Liver (tissue), 9 donors: Measurements from ENCODE around the gene MBD3L2. TPM values are rescaled to one million over a fixed set of nuclear protein-coding genes. Genes with fewer than 3 reads are reported as not detected.
"Not testable (repeated sequence)": the region's sequence is repeated elsewhere in the genome, so short reads cannot be mapped to it uniquely, and the experiment has no call there.

Experiments
- DNase-seq: peaks from one replicate; pipeline ENCODE4 v3.0.0-alpha.2; 2017; ENCODE audit warnings: low spot score
- H3K27ac ChIP-seq, 2 donors: one replicate each; pipeline ENCODE4 v1.7.0; 2013; ENCODE audit warnings: inconsistent platforms in 2 of 2, low read length in 2 of 2, control low read depth in 1 of 2, low read depth in 1 of 2, mild to moderate bottlenecking in 1 of 2
- H3K27me3 ChIP-seq, 4 donors: one replicate each; pipeline versions ENCODE4 v1.6.1 to v1.7.0; 2013; ENCODE audit warnings: low read length in 3 of 4, inconsistent platforms in 1 of 4, mild to moderate bottlenecking in 1 of 4, moderate library complexity in 1 of 4; ENCODE audit not compliant: control insufficient read depth in 4 of 4, insufficient read depth in 4 of 4
- H3K36me3 ChIP-seq, 4 donors: one replicate each; pipeline versions ENCODE4 v1.6.1 to v1.7.0; 2013; ENCODE audit warnings: low read length in 3 of 4, mild to moderate bottlenecking in 3 of 4, low read depth in 1 of 4, moderate library complexity in 1 of 4; ENCODE audit not compliant: control insufficient read depth in 4 of 4, insufficient read depth in 3 of 4
- H3K4me1 ChIP-seq, 4 donors: one replicate each; pipeline versions ENCODE4 v1.6.1 to v1.7.0; 2013; ENCODE audit warnings: low read length in 3 of 4, mild to moderate bottlenecking in 3 of 4, moderate library complexity in 1 of 4; ENCODE audit not compliant: control insufficient read depth in 4 of 4, insufficient read depth in 4 of 4
- H3K4me3 ChIP-seq, 3 donors: one replicate each; pipeline versions ENCODE4 v1.6.1 to v1.7.0; 2013; ENCODE audit warnings: low read length in 3 of 3, control low read depth in 1 of 3, low read depth in 1 of 3, mild to moderate bottlenecking in 1 of 3
- H3K9ac ChIP-seq, 2 donors: one replicate each; pipeline ENCODE4 v1.7.0; 2013; ENCODE audit warnings: low read length in 2 of 2, mild to moderate bottlenecking in 2 of 2, moderate library complexity in 2 of 2, control low read depth in 1 of 2, low read depth in 1 of 2
- H3K9me3 ChIP-seq, 4 donors: one replicate each; pipeline versions ENCODE4 v1.6.1 to v1.7.0; 2013; ENCODE audit warnings: low read length in 3 of 4; ENCODE audit not compliant: control insufficient read depth in 4 of 4
- EGR1 ChIP-seq, 2 donors: IDR thresholded peaks; 2 replicates each; pipeline ENCODE4 v1.6.1; 2016 to 2018; ENCODE audit warnings: antibody characterized with exemption in 2 of 2, low read depth in 2 of 2
- FOXA1 ChIP-seq: IDR thresholded peaks from 2 replicates; pipeline ENCODE4 v1.6.1; 2016; ENCODE audit warnings: antibody characterized with exemption
- FOXA2 ChIP-seq: IDR thresholded peaks from 2 replicates; pipeline ENCODE4 v1.6.1; 2016; ENCODE audit warnings: antibody characterized with exemption
- GABPA ChIP-seq, 2 donors: IDR thresholded peaks in 1 of 2; conservative IDR thresholded peaks in 1 of 2; 2 replicates each; pipeline ENCODE4 v1.6.1; 2016; ENCODE audit warnings: antibody characterized with exemption in 2 of 2, mild to moderate bottlenecking in 1 of 2, moderate library complexity in 1 of 2
- HNF4A ChIP-seq, 2 donors: conservative IDR thresholded peaks; 2 replicates each; pipeline ENCODE4 v1.6.1; 2016; ENCODE audit warnings: antibody characterized with exemption in 2 of 2, mild to moderate bottlenecking in 2 of 2
- HNF4G ChIP-seq: IDR thresholded peaks from 2 replicates; pipeline ENCODE4 v1.6.1; 2016; ENCODE audit warnings: antibody characterized with exemption
- JUND ChIP-seq, 2 donors: IDR thresholded peaks; 2 replicates each; pipeline ENCODE4 v1.6.1; 2016; ENCODE audit warnings: antibody characterized with exemption in 2 of 2
- MAX ChIP-seq: IDR thresholded peaks from 2 replicates; pipeline ENCODE4 v1.6.1; 2016; ENCODE audit warnings: antibody characterized with exemption
- NR2F2 ChIP-seq: IDR thresholded peaks from 2 replicates; pipeline ENCODE4 v1.6.1; 2016; ENCODE audit warnings: antibody characterized with exemption
- RAD21 ChIP-seq, 2 donors: IDR thresholded peaks; 2 replicates each; pipeline ENCODE4 v1.6.1; 2016; ENCODE audit warnings: antibody characterized with exemption in 2 of 2, mild to moderate bottlenecking in 2 of 2
- RXRA ChIP-seq, 2 donors: IDR thresholded peaks; 2 replicates each; pipeline ENCODE4 v1.6.1; 2017 to 2018; ENCODE audit warnings: antibody characterized with exemption in 2 of 2, mild to moderate bottlenecking in 1 of 2
- SP1 ChIP-seq: IDR thresholded peaks from 2 replicates; pipeline ENCODE4 v1.6.1; 2018; ENCODE audit warnings: antibody characterized with exemption, mild to moderate bottlenecking
- TAF1 ChIP-seq: conservative IDR thresholded peaks from 2 replicates; pipeline ENCODE4 v1.6.1; 2016; ENCODE audit warnings: antibody characterized with exemption, mild to moderate bottlenecking
- YY1 ChIP-seq: IDR thresholded peaks from 2 replicates; pipeline ENCODE4 v1.6.1; 2016; ENCODE audit warnings: antibody characterized with exemption, mild to moderate bottlenecking
- WGBS: extraction: QIAGEN DNeasy Blood & Tissue Kit; methylation state at CpG from one replicate; pipeline ENCODE4 v1.1.7; 2013; 5-methylcytosine and 5-hydroxymethylcytosine counted together
- polyA plus RNA-seq, 2 donors: library from polyadenylated mRNA; stranded (reverse) in 1 of 2; unstranded in 1 of 2; fragments of 200-250 nt in 1 of 2; fragments of >200 nt in 1 of 2; fragmentation: Nextera tagmentation in 1 of 2; extraction: Ambion mirVana in 1 of 2; gene quantifications; one replicate each; pipeline versions ENCODE4 v1.2.1 to v1.2.3, GENCODE V29; 2013 to 2015
- total RNA-seq, 2 donors: library from RNA; depleted of rRNA; stranded (reverse); fragments of >200 nt; gene quantifications; one replicate each; pipeline ENCODE4 v1.2.3, GENCODE V29; 2014
- TF ChIP-seq, protein P1 (sequence below): fragments of 150-350 bp; IDR thresholded peaks from 2 replicates; pipeline ENCODE4 v1.5.1; 2017; ENCODE audit warnings: improper control_type of control experiment, low read depth, low read length; ENCODE audit not compliant: missing input control
- TF ChIP-seq, protein P2 (sequence below): IDR thresholded peaks from 2 replicates; pipeline ENCODE4 v1.6.1; 2016; ENCODE audit warnings: antibody characterized with exemption
- TF ChIP-seq, protein P3 (sequence below): IDR thresholded peaks from 2 replicates; pipeline ENCODE4 v1.6.1; 2016; ENCODE audit warnings: antibody characterized with exemption, mild to moderate bottlenecking
- donor health status: healthy.
- donor health status: healthy.
- donor health status: healthy.
- donor health status: healthy.
- donor health status: healthy.

MBD3L2 gene
- total and polyA plus RNA-seq, 4 donors = not detected

DNA sequence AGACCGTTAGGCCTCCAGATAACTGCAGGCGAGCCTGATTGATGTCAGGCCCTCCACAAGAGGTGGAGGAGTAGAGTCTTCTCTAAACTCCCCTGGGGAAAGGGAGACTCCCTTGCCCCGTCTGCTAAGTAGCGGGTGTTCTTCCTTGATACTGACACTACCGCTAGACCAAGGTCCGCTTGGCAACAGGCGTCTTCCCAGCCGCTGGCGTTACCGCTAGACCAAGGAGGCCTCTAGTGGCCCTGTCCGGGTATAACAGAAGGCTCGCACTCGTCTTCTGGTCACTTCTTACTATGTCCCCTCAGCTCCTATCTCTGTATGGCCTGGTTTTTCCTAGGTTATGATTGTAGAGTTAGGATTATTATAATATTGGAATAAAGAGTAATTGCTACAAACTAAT, 18.0 kb downstream of the MBD3L2 start:
- H3K27me3 ChIP-seq, H3K9me3 ChIP-seq, DNase-seq, H3K4me3 ChIP-seq, H3K36me3 ChIP-seq, H3K4me1 ChIP-seq, H3K9ac ChIP-seq, H3K27ac ChIP-seq: not testable (repeated sequence)
- peak in 1 of 2 donors; percentile 21 for TF ChIP-seq RAD21 (IDR thresholded peaks at IDR 0.05)
- TF ChIP-seq, protein P1, sequence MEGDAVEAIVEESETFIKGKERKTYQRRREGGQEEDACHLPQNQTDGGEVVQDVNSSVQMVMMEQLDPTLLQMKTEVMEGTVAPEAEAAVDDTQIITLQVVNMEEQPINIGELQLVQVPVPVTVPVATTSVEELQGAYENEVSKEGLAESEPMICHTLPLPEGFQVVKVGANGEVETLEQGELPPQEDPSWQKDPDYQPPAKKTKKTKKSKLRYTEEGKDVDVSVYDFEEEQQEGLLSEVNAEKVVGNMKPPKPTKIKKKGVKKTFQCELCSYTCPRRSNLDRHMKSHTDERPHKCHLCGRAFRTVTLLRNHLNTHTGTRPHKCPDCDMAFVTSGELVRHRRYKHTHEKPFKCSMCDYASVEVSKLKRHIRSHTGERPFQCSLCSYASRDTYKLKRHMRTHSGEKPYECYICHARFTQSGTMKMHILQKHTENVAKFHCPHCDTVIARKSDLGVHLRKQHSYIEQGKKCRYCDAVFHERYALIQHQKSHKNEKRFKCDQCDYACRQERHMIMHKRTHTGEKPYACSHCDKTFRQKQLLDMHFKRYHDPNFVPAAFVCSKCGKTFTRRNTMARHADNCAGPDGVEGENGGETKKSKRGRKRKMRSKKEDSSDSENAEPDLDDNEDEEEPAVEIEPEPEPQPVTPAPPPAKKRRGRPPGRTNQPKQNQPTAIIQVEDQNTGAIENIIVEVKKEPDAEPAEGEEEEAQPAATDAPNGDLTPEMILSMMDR = peak; percentile 16
- WGBS = 50% methylated on average over 13 of the region's 13 CpGs

DNA sequence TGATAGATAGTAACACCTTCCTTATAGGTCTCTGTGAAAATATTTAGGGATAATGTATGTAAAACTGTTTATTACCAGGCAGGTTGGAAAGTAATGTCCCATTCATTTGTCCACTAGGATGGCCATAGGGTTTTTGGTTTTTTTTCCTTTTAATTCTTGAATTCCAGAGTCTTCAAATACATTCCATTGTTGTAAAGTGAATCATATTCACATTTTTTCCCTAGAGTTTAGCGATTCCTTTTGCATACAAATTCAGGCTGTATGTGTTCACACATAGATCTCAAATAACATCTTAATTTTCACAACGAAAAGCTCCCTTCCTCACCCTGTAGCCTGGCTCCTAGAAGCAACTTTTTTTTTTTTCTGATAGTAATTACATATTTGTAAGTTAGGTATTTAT, 18.6 kb downstream of the MBD3L2 start:
- Histone ChIP-seq H3K27me3 (no peaks in the 10 kb centered on the region), H3K27ac (no peak overlapping the region), H3K4me3 (no peak overlapping the region), H3K9ac (no peak overlapping the region), H3K9me3 (peaks cover 0 to 4% (median under 1%) of the 10 kb centered on the region in 4 donors), H3K36me3 (peaks cover 6 to 12% (median 8%) of the 10 kb centered on the region in 4 donors), H3K4me1 (peaks cover 4 to 9% (median 8%) of the 10 kb centered on the region in 4 donors)
- no peak for TF ChIP-seq MAX
- no peak for TF ChIP-seq JUND (IDR thresholded peaks at IDR 0.05)
- TF ChIP-seq TAF1 = no peak
- TF ChIP-seq, protein P2, sequence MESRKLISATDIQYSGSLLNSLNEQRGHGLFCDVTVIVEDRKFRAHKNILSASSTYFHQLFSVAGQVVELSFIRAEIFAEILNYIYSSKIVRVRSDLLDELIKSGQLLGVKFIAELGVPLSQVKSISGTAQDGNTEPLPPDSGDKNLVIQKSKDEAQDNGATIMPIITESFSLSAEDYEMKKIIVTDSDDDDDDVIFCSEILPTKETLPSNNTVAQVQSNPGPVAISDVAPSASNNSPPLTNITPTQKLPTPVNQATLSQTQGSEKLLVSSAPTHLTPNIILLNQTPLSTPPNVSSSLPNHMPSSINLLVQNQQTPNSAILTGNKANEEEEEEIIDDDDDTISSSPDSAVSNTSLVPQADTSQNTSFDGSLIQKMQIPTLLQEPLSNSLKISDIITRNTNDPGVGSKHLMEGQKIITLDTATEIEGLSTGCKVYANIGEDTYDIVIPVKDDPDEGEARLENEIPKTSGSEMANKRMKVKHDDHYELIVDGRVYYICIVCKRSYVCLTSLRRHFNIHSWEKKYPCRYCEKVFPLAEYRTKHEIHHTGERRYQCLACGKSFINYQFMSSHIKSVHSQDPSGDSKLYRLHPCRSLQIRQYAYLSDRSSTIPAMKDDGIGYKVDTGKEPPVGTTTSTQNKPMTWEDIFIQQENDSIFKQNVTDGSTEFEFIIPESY = no peak
- WGBS = 83% methylated on average over 2 of the region's 2 CpGs
- DNase-seq = no peak

GRCh38 chr19:7068599-7068998, 19.5 kb downstream of the MBD3L2 start:
- Histone ChIP-seq H3K4me1 (peaks cover 4 to 9% (median 8%) of the 10 kb centered on the region in 4 donors), H3K36me3 (peaks cover 9 to 17% (median 15%) of the 10 kb centered on the region in 4 donors), H3K9me3 (peaks cover 0 to 7% (median 2%) of the 10 kb centered on the region in 4 donors), H3K4me3 (no peak overlapping the region), H3K27me3 (no peaks in the 10 kb centered on the region), H3K9ac (no peak overlapping the region), H3K27ac (no peak overlapping the region)
- no peak for DNase-seq
- WGBS = 85% methylated on average over 6 of the region's 6 CpGs
- TF ChIP-seq, protein P2 = no peak
- TF ChIP-seq, protein P3, sequence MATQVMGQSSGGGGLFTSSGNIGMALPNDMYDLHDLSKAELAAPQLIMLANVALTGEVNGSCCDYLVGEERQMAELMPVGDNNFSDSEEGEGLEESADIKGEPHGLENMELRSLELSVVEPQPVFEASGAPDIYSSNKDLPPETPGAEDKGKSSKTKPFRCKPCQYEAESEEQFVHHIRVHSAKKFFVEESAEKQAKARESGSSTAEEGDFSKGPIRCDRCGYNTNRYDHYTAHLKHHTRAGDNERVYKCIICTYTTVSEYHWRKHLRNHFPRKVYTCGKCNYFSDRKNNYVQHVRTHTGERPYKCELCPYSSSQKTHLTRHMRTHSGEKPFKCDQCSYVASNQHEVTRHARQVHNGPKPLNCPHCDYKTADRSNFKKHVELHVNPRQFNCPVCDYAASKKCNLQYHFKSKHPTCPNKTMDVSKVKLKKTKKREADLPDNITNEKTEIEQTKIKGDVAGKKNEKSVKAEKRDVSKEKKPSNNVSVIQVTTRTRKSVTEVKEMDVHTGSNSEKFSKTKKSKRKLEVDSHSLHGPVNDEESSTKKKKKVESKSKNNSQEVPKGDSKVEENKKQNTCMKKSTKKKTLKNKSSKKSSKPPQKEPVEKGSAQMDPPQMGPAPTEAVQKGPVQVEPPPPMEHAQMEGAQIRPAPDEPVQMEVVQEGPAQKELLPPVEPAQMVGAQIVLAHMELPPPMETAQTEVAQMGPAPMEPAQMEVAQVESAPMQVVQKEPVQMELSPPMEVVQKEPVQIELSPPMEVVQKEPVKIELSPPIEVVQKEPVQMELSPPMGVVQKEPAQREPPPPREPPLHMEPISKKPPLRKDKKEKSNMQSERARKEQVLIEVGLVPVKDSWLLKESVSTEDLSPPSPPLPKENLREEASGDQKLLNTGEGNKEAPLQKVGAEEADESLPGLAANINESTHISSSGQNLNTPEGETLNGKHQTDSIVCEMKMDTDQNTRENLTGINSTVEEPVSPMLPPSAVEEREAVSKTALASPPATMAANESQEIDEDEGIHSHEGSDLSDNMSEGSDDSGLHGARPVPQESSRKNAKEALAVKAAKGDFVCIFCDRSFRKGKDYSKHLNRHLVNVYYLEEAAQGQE = no peak
- TF ChIP-seq GABPA (IDR thresholded peaks at IDR 0.05 in 1 of 2, conservative IDR thresholded peaks at IDR 0.05 in 1 of 2) (no peak), NR2F2 (no peak), HNF4G (no peak), RXRA (IDR thresholded peaks at IDR 0.05) (no peak), TAF1 (no peak), YY1 (no peak), FOXA2 (no peak), HNF4A (conservative IDR thresholded peaks at IDR 0.05) (no peak), RAD21 (IDR thresholded peaks at IDR 0.05) (no peak), MAX (no peak), JUND (IDR thresholded peaks at IDR 0.05) (no peak), FOXA1 (no peak), SP1 (no peak), EGR1 (IDR thresholded peaks at IDR 0.05; ENCODE audit: low read depth in 2 of 2) (no peak)
